GM19463 (cell line): ENCODE results near the gene CDCA4.

ENCODE experiments used
- ATAC-seq: cut with Tn5 transposase; IDR thresholded peaks from one replicate; pipeline ENCODE4 v1.9.1; 2021; ENCODE audit warnings: mild to moderate bottlenecking, moderate library complexity; ENCODE audit not compliant: unreplicated experiment

CDCA4 gene

DNA sequence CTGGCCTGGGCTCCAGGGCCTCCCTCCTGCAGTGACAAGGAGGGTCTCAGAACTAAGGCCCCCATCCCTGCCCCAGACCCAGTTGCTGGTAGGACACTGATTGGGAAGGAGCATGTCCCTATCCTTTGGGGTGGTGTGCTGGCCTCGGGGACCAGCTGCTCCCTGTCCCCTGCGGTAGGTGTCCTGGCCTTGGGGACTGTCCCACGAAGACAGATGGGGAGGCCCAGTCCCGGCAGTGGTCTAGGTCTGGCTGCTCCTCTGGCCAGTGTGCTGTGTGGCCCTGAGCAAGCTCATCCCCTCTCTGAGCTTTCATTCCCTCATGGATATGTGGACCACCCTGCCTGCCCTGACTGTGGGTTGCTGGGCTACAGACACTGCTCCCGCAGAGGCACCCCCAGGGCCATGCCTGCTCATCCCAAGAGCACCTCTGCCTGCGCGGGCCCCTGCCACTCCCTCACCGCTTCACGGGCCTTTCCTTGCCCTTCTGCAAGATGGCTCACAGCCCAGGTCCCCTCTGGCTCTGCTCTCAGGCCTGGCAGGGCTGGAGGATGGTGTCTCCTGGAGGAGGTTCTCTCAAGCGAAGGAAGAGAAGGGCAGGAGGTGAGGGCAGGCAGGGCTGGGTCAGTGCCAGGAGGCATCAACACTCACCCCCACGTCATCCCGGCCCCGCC lies 55.2 kb downstream of the CDCA4 start:
- ATAC-seq, result no peak

DNA sequence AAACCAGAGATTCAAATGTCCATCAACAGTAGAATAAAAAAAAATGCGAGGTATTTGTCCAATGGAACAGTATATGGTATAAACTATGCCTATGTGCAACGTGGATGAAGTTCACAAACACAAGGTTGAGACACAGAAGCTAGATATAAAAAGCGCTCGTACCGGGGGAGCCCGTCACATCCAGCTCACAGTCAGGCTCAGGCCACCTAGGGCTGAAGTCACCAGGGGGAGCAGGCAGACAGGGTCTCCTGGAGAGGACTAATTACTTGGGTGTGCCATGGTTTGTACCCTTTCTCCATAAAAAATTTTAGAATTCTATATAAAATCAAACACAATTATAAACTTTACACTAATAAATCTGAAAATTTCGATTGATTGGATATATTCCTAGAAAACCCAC lies 56.3 kb downstream of the CDCA4 start:
- no peak for ATAC-seq
